DOHH2 (cell line): ENCODE measurements around the gene ADCY1.

Experiments used
- H3F3A ChIP-seq: fragments of 200-600 bp; sonication (generic), shearing (Covaris generic); 2 replicates; pipeline ENCODE4 v1.6.0; 2016; ENCODE audit warnings: antibody characterized with exemption, mild to moderate bottlenecking; ENCODE audit not compliant: control insufficient read depth, insufficient read depth
- H3K27ac ChIP-seq: fragments of 200-600 bp; sonication (generic); 2 replicates; pipeline ENCODE4 v1.5.1; 2014; ENCODE audit warnings: low read depth, mild to moderate bottlenecking, low read length, moderate library complexity
- H3K27me3 ChIP-seq: fragments of 200-600 bp; sonication (generic); 2 replicates; pipeline ENCODE4 v1.6.1; 2014; ENCODE audit warnings: mild to moderate bottlenecking, low read length, mixed read lengths; ENCODE audit not compliant: control insufficient read depth
- H3K36me3 ChIP-seq: fragments of 200-600 bp; sonication (generic); 2 replicates; pipeline ENCODE4 v1.6.1; 2014; ENCODE audit warnings: mild to moderate bottlenecking, low read length, moderate library complexity, mixed read lengths; ENCODE audit not compliant: control insufficient read depth
- H3K4me1 ChIP-seq: fragments of 200-600 bp; sonication (generic); 2 replicates; pipeline ENCODE4 v1.6.1; 2014; ENCODE audit warnings: mild to moderate bottlenecking, low read length, mixed read lengths; ENCODE audit not compliant: control insufficient read depth
- H3K4me2 ChIP-seq: fragments of 200-600 bp; sonication (generic); 2 replicates; pipeline ENCODE4 v1.6.0; 2014; ENCODE audit warnings: mild to moderate bottlenecking, low read length, moderate library complexity
- H3K4me3 ChIP-seq: fragments of 200-600 bp; sonication (generic); 2 replicates; pipeline ENCODE4 v1.5.1; 2014; ENCODE audit warnings: mild to moderate bottlenecking, low read length, mixed read lengths
- H3K79me2 ChIP-seq: fragments of 200-600 bp; sonication (generic); 2 replicates; pipeline ENCODE4 v1.6.1; 2014; ENCODE audit warnings: mild to moderate bottlenecking, low read length, mixed read lengths; ENCODE audit not compliant: control insufficient read depth
- H3K9me2 ChIP-seq: fragments of 200-600 bp; sonication (generic); replicated peaks from 2 replicates; pipeline ENCODE4 v1.6.1; 2014; ENCODE audit warnings: mild to moderate bottlenecking, low read length, mixed read lengths; ENCODE audit not compliant: control insufficient read depth
- H3K9me3 ChIP-seq: fragments of 200-600 bp; sonication (generic); 2 replicates; pipeline ENCODE4 v1.6.1; 2014; ENCODE audit warnings: antibody characterized with exemption, low read length, mixed read lengths; ENCODE audit not compliant: control insufficient read depth, insufficient read depth
- H4K20me1 ChIP-seq: fragments of 200-600 bp; sonication (generic); 2 replicates; pipeline ENCODE4 v1.6.0; 2014; ENCODE audit warnings: low read depth, mild to moderate bottlenecking, antibody characterized with exemption, low read length, moderate library complexity; ENCODE audit not compliant: control insufficient read depth, insufficient read depth
- CTCF ChIP-seq: fragments of 200-600 bp; sonication (generic); IDR thresholded peaks from one replicate; pipeline ENCODE4 v1.5.1; 2014; ENCODE audit warnings: antibody characterized with exemption, mild to moderate bottlenecking, low read depth, low read length; ENCODE audit not compliant: poor library complexity, severe bottlenecking
- EZH2phosphoT487 ChIP-seq: fragments of 200-600 bp; sonication (generic); IDR thresholded peaks from 2 replicates; pipeline ENCODE4 v1.6.1; 2017; ENCODE audit warnings: borderline replicate concordance, mild to moderate bottlenecking, antibody characterized with exemption, low read length, moderate library complexity, mixed read lengths

ADCY1 gene

GRCh38 chr7:45586542-45587520 is 12.7 kb downstream of the ADCY1 start:
- no peaks in the 10 kb centered on the region for H3K79me2 ChIP-seq
- H3K36me3 ChIP-seq, result no peaks in the 10 kb centered on the region
- H3K4me1 ChIP-seq, result no peaks in the 10 kb centered on the region
- no peaks in the 10 kb centered on the region for H4K20me1 ChIP-seq
- no peaks in the 10 kb centered on the region for H3F3A ChIP-seq
- no peak overlapping the region for H3K4me2 ChIP-seq
- H3K9me3 ChIP-seq, result no peaks in the 10 kb centered on the region
- no peaks in the 10 kb centered on the region for H3K27me3 ChIP-seq
- no peak overlapping the region for H3K27ac ChIP-seq
- H3K4me3 ChIP-seq, result no peak overlapping the region
- no peaks in the 10 kb centered on the region for H3K9me2 ChIP-seq
- TF ChIP-seq EZH2phosphoT487, result no peak
- no peak for TF ChIP-seq CTCF

GRCh38 chr7:45588466-45588865 is 14.3 kb downstream of the ADCY1 start:
- Histone ChIP-seq H3K9me2 (no peaks in the 10 kb centered on the region), H4K20me1 (no peaks in the 10 kb centered on the region), H3K27ac (no peak overlapping the region), H3K4me3 (no peak overlapping the region), H3K4me2 (no peak overlapping the region), H3K36me3 (no peaks in the 10 kb centered on the region), H3K27me3 (no peaks in the 10 kb centered on the region), H3F3A (no peaks in the 10 kb centered on the region), H3K79me2 (no peaks in the 10 kb centered on the region), H3K4me1 (no peaks in the 10 kb centered on the region), H3K9me3 (no peaks in the 10 kb centered on the region)
- no peak for TF ChIP-seq CTCF
- no peak for TF ChIP-seq EZH2phosphoT487

GRCh38 chr7:45589061-45589460 is 14.9 kb downstream of the ADCY1 start:
- no peaks in the 10 kb centered on the region for H3K9me2 ChIP-seq
- no peaks in the 10 kb centered on the region for H3F3A ChIP-seq
- no peaks in the 10 kb centered on the region for H3K27me3 ChIP-seq
- H3K4me2 ChIP-seq, result no peak overlapping the region
- H3K4me1 ChIP-seq, result no peaks in the 10 kb centered on the region
- no peak overlapping the region for H3K4me3 ChIP-seq
- no peak overlapping the region for H3K27ac ChIP-seq
- no peak for TF ChIP-seq EZH2phosphoT487
- TF ChIP-seq CTCF, result no peak
- H3K79me2 ChIP-seq, result no peaks in the 10 kb centered on the region
- H3K36me3 ChIP-seq, result no peaks in the 10 kb centered on the region
- no peaks in the 10 kb centered on the region for H3K9me3 ChIP-seq
- no peaks in the 10 kb centered on the region for H4K20me1 ChIP-seq
